SK-N-MC (cell line): ENCODE data around the gene OGFRL1.

ENCODE experiments used
- EZH2 ChIP-seq: fragments of 200-600 bp; sonication (generic); IDR thresholded peaks from one replicate; pipeline ENCODE4 v1.6.1; 2017; ENCODE audit warnings: antibody characterized with exemption
- FOXP2 ChIP-seq: optimal IDR thresholded peaks from 2 replicates; pipeline ENCODE3; 2011; ENCODE audit warnings: mild to moderate bottlenecking, moderate library complexity; ENCODE audit not compliant: insufficient read depth; ENCODE audit errors: extremely low read length, control extremely low read depth

GRCh38 chr6:71342772-71343171 lies 54.2 kb downstream of the OGFRL1 start:
- TF ChIP-seq EZH2: no peak
- no peak for TF ChIP-seq FOXP2
